ENCODE data around the gene B9D1.

Gene B9D1

GRCh38 chr17:19388791-19389785 is 26.6 kb upstream of the B9D1 start:
- FAIRE-seq: no peak

DNA sequence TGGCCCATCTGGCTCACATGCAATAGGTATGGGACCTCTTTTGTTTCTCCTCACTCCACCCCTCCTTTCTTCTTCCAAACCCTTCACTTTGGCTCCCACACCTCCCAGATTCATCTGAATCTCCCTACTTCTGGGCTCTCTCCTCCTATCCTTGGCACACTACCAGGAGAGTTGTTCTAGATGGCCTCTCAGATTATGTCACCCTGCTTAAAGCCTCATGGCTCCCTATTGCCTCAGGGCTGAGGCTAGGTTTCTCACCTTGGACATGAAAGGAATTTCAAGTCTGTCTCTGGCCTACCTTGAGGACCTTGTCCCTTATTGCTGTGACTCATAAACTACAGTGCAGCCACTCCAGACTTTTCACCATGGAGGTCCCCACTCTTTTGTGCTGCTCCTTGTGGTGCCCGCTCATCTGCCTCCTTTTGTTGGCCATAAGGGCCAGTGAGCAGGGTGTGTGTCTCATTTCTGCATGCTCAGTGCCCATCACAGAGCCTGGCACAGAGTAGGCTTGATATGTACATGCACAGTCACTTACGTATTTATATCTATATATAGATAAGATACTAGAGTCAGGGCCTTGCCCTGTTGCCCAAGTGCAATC is 25.5 kb upstream of the B9D1 start:
- no peak for FAIRE-seq

DNA sequence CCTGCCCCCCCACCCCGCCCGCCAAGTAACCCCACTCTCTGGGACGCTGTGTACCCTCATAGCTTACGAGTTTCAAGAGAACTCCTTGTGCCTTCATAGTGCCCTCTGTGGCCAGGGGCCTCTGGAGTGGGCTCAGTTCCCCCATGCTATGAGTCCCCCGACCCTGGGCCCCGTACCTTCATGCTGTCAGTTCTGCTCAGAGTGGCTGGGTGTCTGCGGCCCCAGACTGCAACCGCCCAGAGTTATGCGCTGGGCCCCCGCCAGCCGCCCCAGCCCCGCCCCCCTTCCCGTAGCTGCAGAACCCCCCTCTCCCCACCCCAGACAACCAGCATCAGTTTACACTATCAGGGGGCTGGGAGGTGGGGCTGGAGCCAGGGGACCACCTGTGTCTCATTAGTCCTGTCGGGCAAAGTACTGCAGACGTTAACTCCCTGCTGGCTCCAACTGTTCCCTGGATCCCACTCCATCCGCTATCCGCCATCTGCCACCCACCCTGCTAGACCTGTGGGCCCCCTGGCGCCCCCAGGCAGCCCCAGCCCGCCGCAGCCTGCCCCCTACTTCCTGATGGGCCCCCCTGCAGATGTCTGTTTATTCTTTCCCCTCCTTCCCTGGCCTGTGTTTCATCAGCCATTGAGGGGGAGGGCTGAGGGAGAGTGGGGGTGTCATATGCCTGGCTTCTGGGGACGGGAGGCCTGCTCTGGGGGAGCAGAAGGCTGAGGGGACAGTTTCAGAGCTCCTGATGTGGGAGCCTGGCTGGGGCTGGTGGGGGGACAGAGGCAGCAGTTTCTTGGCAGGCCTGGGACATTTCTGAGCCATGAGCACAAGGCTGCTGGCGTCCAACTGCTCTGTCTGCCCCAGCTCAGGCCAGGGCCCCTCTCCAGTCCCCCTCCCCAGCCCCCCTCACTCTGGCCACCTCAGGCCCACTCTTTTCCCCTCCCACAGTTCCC is 24.7 kb upstream of the B9D1 start, which contains the start of gene MFAP4:
TSS of gene MFAP4 (minus strand) at position 217 of the 947 bp plus-strand sequence. CDS start at position 182, 35 bp downstream.
- no peak for FAIRE-seq

- FAIRE-seq: no peak
Measured at GRCh38 chr17:19386051-19386929, 23.8 kb upstream of the B9D1 start.

GRCh38 chr17:19385521-19385983 is 23.0 kb upstream of the B9D1 start:
- FAIRE-seq: no peak

DNA sequence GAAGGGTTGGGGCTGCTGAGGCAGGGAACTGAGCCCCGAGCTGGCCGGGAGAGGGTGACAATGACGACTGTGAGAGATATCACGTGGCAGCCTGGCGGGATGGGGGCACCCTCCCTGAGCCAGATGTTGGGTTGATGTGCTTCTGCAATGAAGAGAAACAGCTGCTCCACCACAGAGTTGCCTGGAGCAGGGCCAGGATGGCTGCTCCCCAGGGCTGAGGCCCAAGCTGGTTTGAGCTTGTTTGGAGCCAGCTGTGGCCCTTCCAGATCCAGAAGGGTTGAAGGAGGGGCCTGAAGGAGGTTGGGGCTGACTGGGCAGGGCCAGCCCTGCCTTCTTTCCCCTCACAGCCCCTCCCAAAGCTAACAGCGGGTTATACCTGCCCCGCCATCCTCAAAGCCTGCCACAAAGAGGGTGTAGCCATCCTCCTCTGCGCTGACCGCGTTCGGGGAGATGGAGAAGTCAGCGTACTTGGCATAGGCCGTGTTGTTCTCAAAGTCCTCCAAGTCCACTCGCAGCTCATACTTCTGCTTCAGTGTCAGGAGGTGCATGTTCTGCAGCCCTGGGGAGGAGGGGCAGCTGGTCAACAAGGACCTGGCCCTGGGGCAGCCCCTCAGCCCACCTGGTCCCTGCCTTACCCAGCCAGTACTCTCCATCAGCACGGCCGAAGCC is 22.3 kb upstream of the B9D1 start:
- no peak for FAIRE-seq

DNA sequence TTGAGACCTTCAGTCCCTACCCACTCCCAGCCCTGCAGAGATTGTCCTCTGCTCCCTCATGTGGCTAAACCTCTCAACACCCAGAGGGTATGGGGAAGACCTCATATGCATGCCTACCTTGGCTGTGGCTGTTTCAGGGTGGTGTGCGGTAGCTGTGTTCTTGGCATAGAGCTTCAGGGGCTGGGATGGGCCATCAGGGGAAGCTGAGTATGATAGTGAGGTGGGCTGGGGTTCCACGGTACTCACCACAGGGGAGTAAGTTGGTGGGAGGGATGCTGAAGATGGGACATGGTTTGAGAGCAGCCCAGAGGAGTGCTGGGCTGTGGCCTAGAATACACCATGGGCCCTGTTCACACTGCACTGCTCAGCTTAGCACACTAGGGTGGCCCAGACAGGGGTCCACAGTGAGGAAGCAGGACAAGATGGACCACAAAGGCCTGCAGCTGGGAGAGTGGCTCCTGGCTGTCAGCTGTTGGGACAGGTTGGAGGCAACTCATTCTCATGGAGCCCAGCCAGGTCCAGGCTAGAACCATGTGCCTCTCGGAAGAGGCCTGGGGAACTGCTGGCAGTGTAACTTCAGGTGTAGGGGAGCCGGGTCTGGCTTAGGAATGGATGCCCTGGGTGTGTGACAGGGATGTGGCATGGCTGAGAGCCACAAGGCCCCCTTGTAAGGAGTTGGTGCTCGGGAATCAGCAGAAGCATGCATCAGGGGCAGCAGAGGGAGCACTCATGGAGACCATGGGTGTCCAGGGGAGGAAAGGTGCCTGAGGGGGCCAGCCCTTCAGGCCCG is 21.4 kb upstream of the B9D1 start:
- FAIRE-seq: no peak

GRCh38 chr17:19382531-19383444 is 20.3 kb upstream of the B9D1 start:
- no peak for FAIRE-seq

GRCh38 chr17:19381741-19382444 is 19.4 kb upstream of the B9D1 start:
- FAIRE-seq: no peak

DNA sequence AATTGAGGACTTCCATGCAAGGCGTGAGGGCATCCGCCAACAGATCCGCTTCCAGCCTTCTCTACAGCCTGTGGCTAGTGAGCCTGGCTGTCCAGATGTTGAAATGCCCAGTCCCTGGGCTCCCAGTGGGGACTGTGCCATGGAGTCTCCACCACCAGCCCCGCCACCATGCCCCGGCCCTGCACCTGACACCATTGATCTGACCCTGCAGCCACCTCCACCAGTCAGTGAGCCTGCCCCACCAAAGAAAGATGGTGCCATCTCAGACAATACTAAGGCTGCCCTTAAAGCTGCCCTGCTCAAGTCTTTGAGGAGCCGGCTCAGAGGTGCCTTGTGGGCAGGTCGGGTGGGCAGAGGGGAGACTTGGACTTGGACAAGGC is 18.8 kb upstream of the B9D1 start:
- FAIRE-seq: no peak

GRCh38 chr17:19380481-19381301 is 18.2 kb upstream of the B9D1 start:
- FAIRE-seq: no peak

GRCh38 chr17:19379361-19380065 is 17.0 kb upstream of the B9D1 start:
- no peak for FAIRE-seq

DNA sequence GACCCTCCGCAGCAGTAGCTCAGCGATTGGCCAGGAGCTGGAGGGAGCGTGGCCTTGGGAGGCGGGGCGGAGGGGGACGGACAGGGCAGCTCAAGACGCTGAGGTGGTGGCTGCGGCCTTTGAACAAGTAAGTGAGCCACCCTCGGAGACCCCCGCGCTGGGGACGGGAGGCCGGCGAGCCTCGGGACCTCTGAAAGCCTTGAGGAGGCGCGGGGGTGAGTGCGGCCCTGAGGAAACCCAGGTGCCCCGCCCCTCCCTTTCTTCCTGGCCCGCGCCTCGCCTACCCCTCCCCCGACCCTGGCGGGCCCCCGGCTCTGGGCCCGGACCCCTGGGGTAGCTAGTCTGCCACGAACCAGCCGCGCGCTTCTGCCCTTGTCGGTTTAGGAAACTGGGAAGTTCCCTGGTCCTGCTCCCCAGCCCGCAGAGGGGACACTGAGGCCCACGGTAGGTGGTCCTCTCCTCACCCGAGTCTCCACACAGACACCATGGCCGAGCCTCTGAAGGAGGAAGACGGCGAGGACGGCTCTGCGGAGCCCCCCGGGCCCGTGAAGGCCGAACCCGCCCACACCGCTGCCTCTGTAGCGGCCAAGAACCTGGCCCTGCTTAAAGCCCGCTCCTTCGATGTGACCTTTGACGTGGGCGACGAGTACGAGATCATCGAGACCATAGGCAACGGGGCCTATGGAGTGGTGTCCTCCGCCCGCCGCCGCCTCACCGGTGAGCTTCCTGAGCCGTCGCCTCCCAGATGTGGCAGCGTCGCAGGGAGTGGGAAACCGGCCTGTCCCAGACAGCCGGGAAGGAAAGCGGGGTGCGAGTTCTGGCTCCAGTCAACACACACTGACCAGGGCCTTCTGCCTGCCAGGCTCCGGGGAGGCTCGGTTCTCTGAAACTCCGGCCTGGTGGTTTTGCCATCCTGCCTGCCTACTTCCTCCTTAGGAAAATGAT is 16.2 kb upstream of the B9D1 start, which contains the start of gene MAPK7:
TSS of gene MAPK7 (plus strand) at position 83 of the 945 bp plus-strand sequence. CDS start at position 486, 403 bp downstream.
- no peak for FAIRE-seq

DNA sequence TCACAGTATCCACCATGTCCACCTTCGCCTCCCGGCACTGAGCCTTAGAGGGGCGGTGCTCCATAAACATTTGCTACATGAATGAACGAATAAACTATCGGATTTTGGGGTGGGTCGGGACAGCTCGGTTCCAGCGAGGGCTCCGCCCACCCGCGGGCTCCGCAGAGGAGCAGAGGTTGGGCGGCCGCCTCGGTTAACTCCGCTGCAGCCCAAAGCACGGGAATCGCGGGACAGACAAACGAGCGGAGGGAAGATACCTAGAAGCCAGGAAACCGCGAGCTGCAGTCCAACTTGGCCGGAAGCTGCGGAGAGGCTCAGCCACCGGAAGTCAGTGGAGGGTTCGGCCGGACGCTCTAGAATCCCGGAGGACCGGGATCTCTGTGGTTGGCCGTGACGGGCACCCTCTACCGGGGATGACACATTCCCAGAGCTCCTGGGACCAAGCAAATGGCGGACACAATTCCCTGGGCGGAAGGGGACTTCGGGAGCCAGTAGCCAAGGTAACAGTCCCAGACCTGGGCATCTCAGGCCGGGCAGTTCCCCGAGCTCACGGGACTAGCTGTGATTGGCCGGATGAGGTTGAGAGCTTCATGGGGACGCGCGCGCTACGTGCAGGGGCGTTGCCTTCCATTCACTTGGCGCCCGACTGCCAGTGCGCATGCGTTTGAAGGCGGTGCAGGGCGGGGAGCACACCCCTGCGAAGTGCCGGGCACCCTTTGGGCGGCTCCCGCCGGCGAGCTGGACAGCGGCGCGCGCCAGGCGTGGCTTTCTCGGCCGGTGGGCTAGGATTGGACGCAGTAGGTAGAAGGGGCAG is 15.3 kb upstream of the B9D1 start:
- peak; percentile 80 for FAIRE-seq

DNA sequence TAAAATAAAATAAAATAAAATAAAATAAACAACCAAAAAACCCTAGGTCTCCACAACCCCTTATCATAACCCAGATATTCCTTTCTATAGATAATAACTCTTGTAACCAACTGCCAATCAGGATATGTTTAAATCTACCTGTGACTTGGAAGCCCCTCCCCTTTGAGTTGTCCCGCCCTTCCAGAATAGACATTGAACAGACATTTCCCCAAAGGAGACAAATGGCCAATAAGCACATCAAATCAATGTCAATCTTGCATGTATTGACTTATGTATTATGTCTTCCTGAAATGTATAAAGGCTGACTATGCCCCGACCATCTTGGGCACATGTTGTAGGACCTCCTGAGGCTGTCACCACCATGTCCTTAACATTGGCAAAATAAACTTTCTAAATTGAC is 14.3 kb upstream of the B9D1 start:
- FAIRE-seq: peak; percentile 45
